HS-27A (cell line): ENCODE data around the gene NPY2R.

Experiments used
- DNase-seq: peaks from one replicate; pipeline ENCODE4 v3.0.0-alpha.2; 2012; ENCODE audit warnings: low read depth, missing footprints

NPY2R gene

GRCh38 chr4:155249016-155249566 lies 40.7 kb downstream of the NPY2R start:
- no peak for DNase-seq

GRCh38 chr4:155252327-155252726 lies 43.9 kb downstream of the NPY2R start:
- DNase-seq: no peak

- DNase-seq: no peak
These were observed 55.0 kb downstream of the NPY2R start for GRCh38 chr4:155263480-155263879.

GRCh38 chr4:155265113-155265512 lies 56.7 kb downstream of the NPY2R start:
- DNase-seq: no peak
